HepG2 (cell line): ENCODE results near the gene STARD6. TPM values are rescaled to one million over a fixed set of nuclear protein-coding genes. Genes with fewer than 3 reads are reported as not detected.

Experiments
- BORCS8-MEF2B ChIP-seq: sonication (generic); formaldehyde crosslinking; IDR thresholded peaks from 2 replicates; pipeline ENCODE4 v1.8.0; 2022; ENCODE audit warnings: mild to moderate bottlenecking, missing genetic modification reagents
- HDAC2 ChIP-seq: sonication (generic); formaldehyde crosslinking; IDR thresholded peaks from 2 replicates; pipeline ENCODE4 v1.4.0; 2020; ENCODE audit warnings: missing genetic modification reagents
- JUND ChIP-seq: sonication (generic); formaldehyde crosslinking; IDR thresholded peaks from 2 replicates; pipeline ENCODE4 v1.8.0; 2022; ENCODE audit warnings: mild to moderate bottlenecking, missing genetic modification reagents
- KAT8 ChIP-seq: IDR thresholded peaks from 2 replicates; pipeline ENCODE4 v1.6.1; 2016; ENCODE audit warnings: missing genetic modification reagents, missing compliant biosample characterization
- MIER3 ChIP-seq: IDR thresholded peaks from 2 replicates; pipeline ENCODE4 v1.6.1; 2016; ENCODE audit warnings: missing compliant biosample characterization, borderline replicate concordance
- PRMT3 ChIP-seq: sonication (generic); formaldehyde crosslinking; IDR thresholded peaks from 2 replicates; pipeline ENCODE4 v1.8.1; 2022; ENCODE audit warnings: low read depth, mild to moderate bottlenecking, moderate library complexity, missing genetic modification reagents, borderline replicate concordance
- RFXAP ChIP-seq: sonication (generic); formaldehyde crosslinking; IDR thresholded peaks from 2 replicates; pipeline ENCODE4 v1.4.0; 2020; ENCODE audit warnings: missing genetic modification reagents, borderline replicate concordance
- ZNF232 ChIP-seq: sonication (generic); formaldehyde crosslinking; IDR thresholded peaks from 2 replicates; pipeline ENCODE4 v1.4.0; 2020; ENCODE audit warnings: missing genetic modification reagents, borderline replicate concordance
- polyA plus RNA-seq, 8 experiments: library from polyadenylated mRNA; depleted of rRNA in 3 of 8; stranded (reverse) in 7 of 8; unstranded in 1 of 8; fragments of >200 nt; fragmentation: Illumina TruSeq in 4 of 8; extraction: Trizol in 4 of 8; gene quantifications; 2 replicates each; pipeline versions ENCODE4 v1.2.1 to v1.2.3, GENCODE V29; 2011 to 2016; ENCODE audit warnings: low read depth in 4 of 8, missing spikeins in 1 of 8, mixed read lengths in 1 of 8; ENCODE audit not compliant: insufficient read depth in 1 of 8
- total RNA-seq, 5 experiments: library from RNA; depleted of rRNA; stranded (reverse); fragments of >200 nt; fragmentation: Illumina TruSeq; extraction: Trizol; gene quantifications; 2 replicates each; pipeline ENCODE4 v1.2.3, GENCODE V29; 2016; ENCODE audit warnings: low read depth in 1 of 5
- TF ChIP-seq, protein P1 (sequence below): sonication (generic); formaldehyde crosslinking; IDR thresholded peaks from 2 replicates; pipeline ENCODE4 v1.4.0; 2020; ENCODE audit warnings: mild to moderate bottlenecking, missing genetic modification reagents
- TF ChIP-seq, protein P2 (sequence below): sonication (generic); formaldehyde crosslinking; IDR thresholded peaks from 2 replicates; pipeline ENCODE4 v1.4.0; 2020; ENCODE audit warnings: missing genetic modification reagents
- TF ChIP-seq, protein P3 (sequence below): sonication (generic); formaldehyde crosslinking; IDR thresholded peaks from 2 replicates; pipeline ENCODE4 v1.8.1; 2023; ENCODE audit warnings: mild to moderate bottlenecking, inconsistent platforms, moderate library complexity, missing genetic modification reagents, borderline replicate concordance
- TF ChIP-seq, protein P4 (sequence below): sonication (generic); formaldehyde crosslinking; IDR thresholded peaks from 2 replicates; pipeline ENCODE4 v1.5.0; 2020; ENCODE audit warnings: missing genetic modification reagents
- TF ChIP-seq, protein P5 (sequence below): sonication (generic); formaldehyde crosslinking; IDR thresholded peaks from 2 replicates; pipeline ENCODE4 v1.9.0; 2022; ENCODE audit warnings: missing genetic modification reagents, mild to moderate bottlenecking, borderline replicate concordance

Gene STARD6
- total and polyA plus RNA-seq, 2 of the 13 experiments (the other 11 are each of a cell fraction or from before 2014, with no cell fraction given) = not detected

DNA sequence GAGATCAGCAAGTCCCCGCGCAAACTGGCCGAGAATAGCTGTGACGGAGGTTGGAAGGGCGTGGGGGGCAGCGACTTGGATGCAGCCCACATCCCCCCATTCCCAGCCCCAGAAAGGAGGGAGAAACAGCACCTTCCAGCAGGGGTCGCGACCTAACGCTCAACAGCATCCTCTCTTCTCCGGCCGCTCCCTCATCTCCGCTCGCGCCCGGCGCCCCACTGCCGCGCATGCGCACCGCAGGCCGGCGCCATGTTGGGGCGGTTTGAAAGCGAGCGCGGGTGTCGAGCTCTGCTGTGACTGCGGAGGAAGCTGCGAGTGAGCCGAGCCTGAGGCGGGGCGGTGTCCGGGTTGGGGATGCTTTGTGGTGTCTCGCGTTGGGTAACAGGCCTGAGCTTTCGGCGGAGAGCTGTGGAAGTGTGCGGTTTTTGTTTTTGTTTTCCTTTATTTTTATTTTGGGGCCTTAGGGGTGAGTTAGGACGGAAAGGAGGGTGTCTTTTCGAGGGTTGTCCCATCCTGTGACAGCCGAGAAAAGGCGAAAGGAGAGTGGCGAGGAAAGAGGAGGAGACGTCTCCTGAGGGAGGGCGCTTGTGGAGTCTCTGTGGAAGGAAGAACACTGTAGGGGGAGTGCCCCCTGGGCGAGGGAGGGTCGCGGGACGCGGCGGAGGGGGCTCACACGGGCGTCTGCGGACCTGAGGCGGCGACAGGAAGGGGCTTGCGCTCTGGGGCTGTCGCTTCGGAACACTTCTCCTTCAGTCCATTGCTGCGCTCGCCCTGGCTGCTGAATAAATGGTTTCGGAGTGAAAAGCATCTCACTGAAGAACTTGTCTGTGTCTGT is at the start of gene STARD6, which contains the start of gene C18orf54 (continued):
- TF ChIP-seq, protein P1, sequence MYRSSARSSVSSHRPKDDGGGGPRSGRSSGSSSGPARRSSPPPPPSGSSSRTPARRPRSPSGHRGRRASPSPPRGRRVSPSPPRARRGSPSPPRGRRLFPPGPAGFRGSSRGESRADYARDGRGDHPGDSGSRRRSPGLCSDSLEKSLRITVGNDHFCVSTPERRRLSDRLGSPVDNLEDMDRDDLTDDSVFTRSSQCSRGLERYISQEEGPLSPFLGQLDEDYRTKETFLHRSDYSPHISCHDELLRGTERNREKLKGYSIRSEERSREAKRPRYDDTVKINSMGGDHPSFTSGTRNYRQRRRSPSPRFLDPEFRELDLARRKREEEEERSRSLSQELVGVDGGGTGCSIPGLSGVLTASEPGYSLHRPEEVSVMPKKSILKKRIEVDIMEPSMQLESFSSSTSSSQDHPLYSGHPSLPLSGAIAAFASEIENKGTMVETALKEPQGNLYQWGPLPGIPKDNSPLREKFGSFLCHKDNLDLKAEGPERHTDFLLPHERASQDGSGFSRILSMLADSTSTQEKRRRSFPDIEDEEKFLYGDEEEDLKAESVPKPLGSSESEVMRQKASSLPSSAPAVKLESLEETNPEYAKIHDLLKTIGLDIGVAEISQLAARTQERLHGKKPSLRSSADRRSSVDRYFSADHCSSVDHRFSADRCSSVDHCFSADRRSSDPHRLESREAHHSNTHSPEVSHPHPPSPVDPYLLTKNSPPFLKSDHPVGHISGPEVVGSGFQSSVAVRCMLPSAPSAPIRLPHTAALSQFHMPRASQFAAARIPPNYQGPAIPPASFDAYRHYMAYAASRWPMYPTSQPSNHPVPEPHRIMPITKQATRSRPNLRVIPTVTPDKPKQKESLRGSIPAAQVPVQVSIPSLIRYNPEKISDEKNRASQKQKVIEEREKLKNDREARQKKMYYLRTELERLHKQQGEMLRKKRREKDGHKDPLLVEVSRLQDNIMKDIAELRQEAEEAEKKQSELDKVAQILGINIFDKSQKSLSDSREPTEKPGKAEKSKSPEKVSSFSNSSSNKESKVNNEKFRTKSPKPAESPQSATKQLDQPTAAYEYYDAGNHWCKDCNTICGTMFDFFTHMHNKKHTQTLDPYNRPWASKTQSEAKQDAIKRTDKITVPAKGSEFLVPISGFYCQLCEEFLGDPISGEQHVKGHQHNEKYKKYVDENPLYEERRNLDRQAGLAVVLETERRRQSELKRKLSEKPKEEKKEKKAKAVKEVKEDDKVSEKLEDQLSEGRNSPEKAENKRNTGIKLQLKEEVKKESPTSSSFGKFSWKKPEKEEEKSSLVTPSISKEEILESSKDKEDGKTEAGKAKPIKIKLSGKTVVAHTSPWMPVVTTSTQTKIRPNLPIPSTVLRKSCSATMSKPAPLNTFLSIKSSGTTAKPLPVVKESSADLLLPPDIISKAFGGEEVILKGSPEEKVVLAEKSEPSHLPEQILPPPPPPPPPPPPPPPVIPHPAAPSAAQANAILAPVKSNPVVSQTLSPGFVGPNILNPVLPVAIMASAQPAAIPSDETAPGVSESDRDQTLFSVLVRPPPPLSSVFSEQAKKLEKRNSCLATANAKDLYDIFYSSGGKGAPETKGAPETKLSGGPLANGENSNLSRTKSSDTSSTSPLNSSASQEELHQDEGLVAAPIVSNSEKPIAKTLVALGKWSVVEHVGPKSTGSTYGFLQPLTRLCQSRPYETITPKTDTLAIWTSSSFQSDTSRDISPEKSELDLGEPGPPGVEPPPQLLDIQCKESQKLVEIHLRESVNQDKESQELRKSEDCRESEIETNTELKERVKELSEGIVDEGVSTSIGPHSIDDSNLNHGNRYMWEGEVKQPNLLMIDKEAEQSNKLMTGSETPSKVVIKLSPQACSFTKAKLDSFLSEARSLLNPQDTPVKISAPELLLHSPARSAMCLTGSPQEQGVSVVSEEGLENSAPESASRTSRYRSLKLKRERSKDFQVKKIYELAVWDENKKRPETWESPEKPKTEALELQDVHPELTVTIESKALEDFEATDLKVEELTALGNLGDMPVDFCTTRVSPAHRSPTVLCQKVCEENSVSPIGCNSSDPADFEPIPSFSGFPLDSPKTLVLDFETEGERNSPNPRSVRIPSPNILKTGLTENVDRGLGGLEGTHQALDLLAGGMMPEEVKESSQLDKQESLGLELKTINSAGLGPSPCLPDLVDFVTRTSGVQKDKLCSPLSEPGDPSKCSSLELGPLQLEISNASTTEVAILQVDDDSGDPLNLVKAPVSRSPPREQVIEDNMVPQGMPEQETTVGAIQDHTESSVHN (CRISPR knock-in tag) = no peak
- no peak for TF ChIP-seq JUND
- TF ChIP-seq, protein P2, sequence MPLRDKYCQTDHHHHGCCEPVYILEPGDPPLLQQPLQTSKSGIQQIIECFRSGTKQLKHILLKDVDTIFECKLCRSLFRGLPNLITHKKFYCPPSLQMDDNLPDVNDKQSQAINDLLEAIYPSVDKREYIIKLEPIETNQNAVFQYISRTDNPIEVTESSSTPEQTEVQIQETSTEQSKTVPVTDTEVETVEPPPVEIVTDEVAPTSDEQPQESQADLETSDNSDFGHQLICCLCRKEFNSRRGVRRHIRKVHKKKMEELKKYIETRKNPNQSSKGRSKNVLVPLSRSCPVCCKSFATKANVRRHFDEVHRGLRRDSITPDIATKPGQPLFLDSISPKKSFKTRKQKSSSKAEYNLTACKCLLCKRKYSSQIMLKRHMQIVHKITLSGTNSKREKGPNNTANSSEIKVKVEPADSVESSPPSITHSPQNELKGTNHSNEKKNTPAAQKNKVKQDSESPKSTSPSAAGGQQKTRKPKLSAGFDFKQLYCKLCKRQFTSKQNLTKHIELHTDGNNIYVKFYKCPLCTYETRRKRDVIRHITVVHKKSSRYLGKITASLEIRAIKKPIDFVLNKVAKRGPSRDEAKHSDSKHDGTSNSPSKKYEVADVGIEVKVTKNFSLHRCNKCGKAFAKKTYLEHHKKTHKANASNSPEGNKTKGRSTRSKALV (CRISPR knock-in tag) = peak; percentile 80; the same call in 1 of the 2 replicates
- 0 out of 2 replicates have a peak, but pooled peaks have one; percentile 67 for TF ChIP-seq BORCS8-MEF2B
- TF ChIP-seq RFXAP (CRISPR knock-in tag) = peak; percentile 26; the same call in 1 of the 2 replicates
- TF ChIP-seq, protein P3, sequence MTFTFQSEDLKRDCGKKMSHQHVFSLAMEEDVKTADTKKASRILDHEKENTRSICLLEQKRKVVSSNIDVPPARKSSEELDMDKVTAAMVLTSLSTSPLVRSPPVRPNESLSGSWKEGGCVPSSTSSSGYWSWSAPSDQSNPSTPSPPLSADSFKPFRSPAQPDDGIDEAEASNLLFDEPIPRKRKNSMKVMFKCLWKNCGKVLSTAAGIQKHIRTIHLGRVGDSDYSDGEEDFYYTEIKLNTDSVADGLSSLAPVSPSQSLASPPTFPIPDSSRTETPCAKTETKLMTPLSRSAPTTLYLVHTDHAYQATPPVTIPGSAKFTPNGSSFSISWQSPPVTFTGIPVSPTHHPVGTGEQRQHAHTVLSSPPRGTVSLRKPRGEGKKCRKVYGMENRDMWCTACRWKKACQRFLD (CRISPR knock-in tag) = no peak
- TF ChIP-seq PRMT3 (CRISPR knock-in tag) = no peak
- TF ChIP-seq KAT8 (CRISPR knock-in tag) = peak; percentile 81
- TF ChIP-seq, protein P4, sequence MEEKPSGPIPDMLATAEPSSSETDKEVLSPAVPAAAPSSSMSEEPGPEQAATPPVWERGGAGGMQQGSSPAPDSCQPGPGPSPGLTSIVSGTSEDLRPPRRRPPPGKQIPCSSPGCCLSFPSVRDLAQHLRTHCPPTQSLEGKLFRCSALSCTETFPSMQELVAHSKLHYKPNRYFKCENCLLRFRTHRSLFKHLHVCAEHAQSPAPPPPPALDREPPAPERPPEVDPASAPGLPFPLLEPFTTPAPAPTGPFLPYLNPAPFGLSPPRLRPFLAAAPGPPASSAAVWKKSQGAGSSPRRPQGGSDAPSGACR (CRISPR knock-in tag) = 0 out of 2 replicates have a peak, but pooled peaks have one; percentile 60
- TF ChIP-seq MIER3 (CRISPR knock-in tag) = no peak
- peak; percentile 54; the same call in 1 of the 2 replicates for TF ChIP-seq HDAC2
- 0 out of 2 replicates have a peak, but pooled peaks have one; percentile 50 for TF ChIP-seq ZNF232 (CRISPR knock-in tag)
- TF ChIP-seq, protein P5, sequence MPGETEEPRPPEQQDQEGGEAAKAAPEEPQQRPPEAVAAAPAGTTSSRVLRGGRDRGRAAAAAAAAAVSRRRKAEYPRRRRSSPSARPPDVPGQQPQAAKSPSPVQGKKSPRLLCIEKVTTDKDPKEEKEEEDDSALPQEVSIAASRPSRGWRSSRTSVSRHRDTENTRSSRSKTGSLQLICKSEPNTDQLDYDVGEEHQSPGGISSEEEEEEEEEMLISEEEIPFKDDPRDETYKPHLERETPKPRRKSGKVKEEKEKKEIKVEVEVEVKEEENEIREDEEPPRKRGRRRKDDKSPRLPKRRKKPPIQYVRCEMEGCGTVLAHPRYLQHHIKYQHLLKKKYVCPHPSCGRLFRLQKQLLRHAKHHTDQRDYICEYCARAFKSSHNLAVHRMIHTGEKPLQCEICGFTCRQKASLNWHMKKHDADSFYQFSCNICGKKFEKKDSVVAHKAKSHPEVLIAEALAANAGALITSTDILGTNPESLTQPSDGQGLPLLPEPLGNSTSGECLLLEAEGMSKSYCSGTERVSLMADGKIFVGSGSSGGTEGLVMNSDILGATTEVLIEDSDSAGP (CRISPR knock-in tag) = peak; percentile 85; the same call in 1 of the 2 replicates
